LNCaP clone FGC (cell line): ENCODE data around the gene ITPR2.

Experiments
- DNase-seq: peaks from one replicate; pipeline ENCODE4 v3.0.0-alpha.2; 2011; ENCODE audit warnings: low read depth
- H3K4me3 ChIP-seq: 2 replicates; pipeline ENCODE4 v1.5.1; 2011; ENCODE audit warnings: mild to moderate bottlenecking, low read depth, low read length, control low read depth
- TF ChIP-seq, protein P1 (sequence below): IDR thresholded peaks from 2 replicates; pipeline ENCODE4 v1.5.1; 2012; ENCODE audit warnings: mild to moderate bottlenecking; ENCODE audit not compliant: control insufficient read depth, insufficient read depth; ENCODE audit errors: extremely low read depth

The ITPR2 gene

DNA sequence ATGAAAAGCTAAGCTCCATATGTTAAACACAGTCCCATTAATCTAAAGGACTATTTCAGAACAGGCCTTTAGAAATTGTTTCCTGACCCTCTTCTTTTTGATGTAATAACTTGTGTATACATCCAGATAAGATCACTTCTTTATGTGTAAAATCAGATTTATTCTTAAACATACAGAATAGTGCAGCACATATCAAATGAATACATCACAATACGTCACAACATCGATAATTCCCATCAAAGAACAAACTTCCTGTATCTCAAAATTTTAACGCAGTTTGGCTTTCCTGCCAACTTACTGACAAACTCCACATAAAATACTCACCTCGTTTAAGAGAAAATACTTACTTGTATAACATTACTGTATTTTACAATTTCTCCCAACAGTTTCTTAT is 108.7 kb downstream of the ITPR2 start:
- no peak overlapping the region for H3K4me3 ChIP-seq
- TF ChIP-seq, protein P1, sequence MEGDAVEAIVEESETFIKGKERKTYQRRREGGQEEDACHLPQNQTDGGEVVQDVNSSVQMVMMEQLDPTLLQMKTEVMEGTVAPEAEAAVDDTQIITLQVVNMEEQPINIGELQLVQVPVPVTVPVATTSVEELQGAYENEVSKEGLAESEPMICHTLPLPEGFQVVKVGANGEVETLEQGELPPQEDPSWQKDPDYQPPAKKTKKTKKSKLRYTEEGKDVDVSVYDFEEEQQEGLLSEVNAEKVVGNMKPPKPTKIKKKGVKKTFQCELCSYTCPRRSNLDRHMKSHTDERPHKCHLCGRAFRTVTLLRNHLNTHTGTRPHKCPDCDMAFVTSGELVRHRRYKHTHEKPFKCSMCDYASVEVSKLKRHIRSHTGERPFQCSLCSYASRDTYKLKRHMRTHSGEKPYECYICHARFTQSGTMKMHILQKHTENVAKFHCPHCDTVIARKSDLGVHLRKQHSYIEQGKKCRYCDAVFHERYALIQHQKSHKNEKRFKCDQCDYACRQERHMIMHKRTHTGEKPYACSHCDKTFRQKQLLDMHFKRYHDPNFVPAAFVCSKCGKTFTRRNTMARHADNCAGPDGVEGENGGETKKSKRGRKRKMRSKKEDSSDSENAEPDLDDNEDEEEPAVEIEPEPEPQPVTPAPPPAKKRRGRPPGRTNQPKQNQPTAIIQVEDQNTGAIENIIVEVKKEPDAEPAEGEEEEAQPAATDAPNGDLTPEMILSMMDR, result no peak
- DNase-seq, result no peak

DNA sequence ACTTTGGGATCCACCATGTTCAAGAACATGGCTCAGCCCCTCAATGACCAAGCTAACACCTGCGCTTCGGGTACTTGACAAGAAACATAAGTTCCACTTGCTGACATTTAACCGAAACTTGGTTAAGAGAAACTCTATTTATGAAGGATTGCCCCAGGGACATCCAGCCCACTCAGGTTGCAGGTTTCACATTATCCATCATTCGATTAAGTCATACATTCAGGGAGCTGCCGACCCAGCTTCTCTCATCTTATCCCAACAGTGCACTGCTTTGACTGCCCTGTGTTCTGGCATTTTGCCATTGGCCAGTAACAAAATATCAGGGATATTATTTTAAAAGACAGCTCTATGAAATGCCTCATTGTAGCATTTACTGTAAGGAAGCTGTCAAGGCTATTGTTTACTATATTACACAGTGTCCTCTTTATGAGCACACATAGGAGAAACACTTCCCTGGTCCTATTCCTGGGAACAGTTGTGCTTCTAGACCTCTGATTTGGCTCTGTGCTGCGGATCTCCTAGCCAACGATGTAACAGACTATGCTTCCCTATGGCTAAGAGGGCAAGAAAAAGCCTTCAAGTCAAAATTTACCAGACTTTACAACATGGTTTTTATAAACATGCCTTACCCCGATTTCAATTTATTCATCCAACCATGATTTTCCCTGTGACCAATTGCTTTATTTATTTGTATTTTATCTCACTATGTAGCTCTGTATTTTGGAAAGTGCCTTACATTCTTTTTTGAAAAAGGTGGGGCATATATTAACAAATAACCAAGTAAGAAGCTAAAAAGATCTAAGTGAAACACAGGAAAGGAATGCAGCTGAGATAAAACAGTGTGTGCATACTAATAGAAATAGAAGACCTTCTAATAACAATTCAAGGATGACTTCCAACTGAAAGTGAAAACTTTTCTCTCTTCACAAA is 109.3 kb downstream of the ITPR2 start:
- DNase-seq, result peak; percentile 86

GRCh38 chr12:26721800-26722199 is 111.2 kb downstream of the ITPR2 start:
- TF ChIP-seq, protein P1, result no peak
- DNase-seq, result no peak
- no peak overlapping the region for H3K4me3 ChIP-seq

More for the DNA sequence above, 109.3 kb downstream of the ITPR2 start:
- no peak overlapping the region for H3K4me3 ChIP-seq
- TF ChIP-seq, protein P1, result no peak

DNA sequence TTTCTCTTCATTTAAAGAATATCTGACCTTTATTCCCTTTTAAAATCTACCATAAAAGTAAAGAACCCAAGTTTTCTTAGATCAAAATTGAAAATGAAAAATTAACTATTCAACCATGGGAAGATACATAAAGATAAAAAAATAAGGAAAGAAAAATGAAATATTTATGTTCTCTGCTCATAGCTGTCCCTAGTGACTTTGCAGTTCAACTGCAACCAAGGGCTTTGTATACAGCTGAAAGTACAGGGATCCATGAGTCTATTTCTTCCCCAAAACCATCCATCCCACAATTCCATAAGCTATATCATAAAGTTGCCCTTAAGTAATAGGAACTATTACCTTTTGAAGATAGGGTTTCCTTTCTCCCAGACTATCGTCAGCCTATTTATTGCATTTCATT is 113.1 kb downstream of the ITPR2 start:
- H3K4me3 ChIP-seq, result no peak overlapping the region
- DNase-seq, result no peak
- TF ChIP-seq, protein P1, result no peak

DNA sequence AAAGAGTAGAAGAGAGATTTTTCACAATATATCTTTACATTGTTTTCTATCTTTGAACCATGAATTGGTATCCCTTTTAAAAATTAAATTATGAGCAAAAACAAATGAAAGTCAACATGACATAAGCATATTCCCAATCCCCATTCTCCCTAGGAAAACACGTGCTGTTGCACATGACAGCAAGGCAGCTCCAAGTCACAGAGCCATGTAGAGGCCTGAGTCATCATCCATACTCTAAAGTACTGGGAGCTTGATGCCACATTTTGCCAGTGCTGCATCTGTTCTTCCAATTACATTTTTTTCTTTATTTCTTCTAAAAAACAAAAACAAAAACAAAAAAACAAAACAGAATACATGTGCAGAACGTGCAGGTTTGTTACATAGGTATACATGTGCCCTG is 115.2 kb downstream of the ITPR2 start:
- TF ChIP-seq, protein P1, result no peak
- no peak for DNase-seq
- no peak overlapping the region for H3K4me3 ChIP-seq

- TF ChIP-seq, protein P1, result no peak
- no peak overlapping the region for H3K4me3 ChIP-seq
- DNase-seq, result no peak
Observed at GRCh38 chr12:26715232-26715631, 117.8 kb downstream of the ITPR2 start.
